ENCODE measurements around the gene FRMPD1. TPM values are rescaled to one million over a fixed set of nuclear protein-coding genes. Genes with fewer than 3 reads are reported as not detected.

The FRMPD1 gene
- total RNA-seq, 1 experiment from 2014 or later: not detected

- DNase-seq (ENCODE audit: low read depth): no peak
- in situ Hi-C loops (cut with HindIII; ENCODE audit: low pct_unique_long_range_greater_than_20kb, low sequenced_read_pairs): no loop called here
Observed at GRCh38 chr9:37668116-37668601, 17.4 kb downstream of the FRMPD1 start.

DNA sequence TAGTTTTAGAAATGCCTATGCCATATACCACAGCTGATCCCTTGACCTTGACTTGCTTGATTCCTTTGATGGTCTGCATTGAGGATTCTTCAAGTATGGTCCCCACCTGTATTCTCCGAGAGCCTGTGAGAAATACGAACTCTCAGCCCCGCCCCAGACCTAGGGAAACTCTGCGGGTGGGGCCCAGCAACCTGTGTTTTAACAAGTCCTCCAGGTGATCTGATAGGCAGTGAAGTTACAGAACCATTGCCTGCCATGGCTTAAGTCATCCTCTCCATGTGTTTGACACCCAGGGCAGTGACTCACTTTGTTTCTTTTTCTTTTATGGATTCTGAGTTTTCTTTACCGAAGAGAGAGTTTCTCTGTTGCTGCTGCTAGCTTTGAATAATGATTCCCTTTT is 18.5 kb downstream of the FRMPD1 start:
- in situ Hi-C loops (cut with HindIII; ENCODE audit: low pct_unique_long_range_greater_than_20kb, low sequenced_read_pairs): no loop called here
- no peak for DNase-seq (ENCODE audit: low read depth)

DNA sequence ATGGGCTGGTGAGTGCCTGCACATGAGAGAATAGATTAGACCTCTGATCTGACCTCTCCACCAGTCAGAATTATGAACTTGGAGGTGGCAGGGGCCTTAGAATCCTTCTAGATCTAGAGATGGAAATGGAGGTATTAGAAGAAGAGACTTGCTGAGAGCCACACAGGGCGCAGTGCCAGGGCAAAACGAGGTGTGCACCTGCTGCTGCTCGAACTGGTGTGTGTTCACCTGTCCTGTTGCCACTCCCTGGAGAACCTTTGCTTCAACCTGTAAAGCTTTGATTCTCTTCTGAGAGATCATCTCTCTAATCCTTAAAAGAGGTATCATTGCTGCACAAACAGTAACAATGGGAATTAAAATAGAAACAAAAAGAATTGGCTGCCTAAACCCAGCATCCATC is 24.9 kb downstream of the FRMPD1 start:
- in situ Hi-C loops (cut with HindIII; ENCODE audit: low pct_unique_long_range_greater_than_20kb, low sequenced_read_pairs): no loop called here

GRCh38 chr9:37676411-37676830 is 25.7 kb downstream of the FRMPD1 start:
- in situ Hi-C loops (cut with HindIII; ENCODE audit: low pct_unique_long_range_greater_than_20kb, low sequenced_read_pairs): no loop called here
- DNase-seq (ENCODE audit: low read depth): no peak

More for the DNA sequence above, 24.9 kb downstream of the FRMPD1 start:
- no peak for DNase-seq (ENCODE audit: low read depth)

DNA sequence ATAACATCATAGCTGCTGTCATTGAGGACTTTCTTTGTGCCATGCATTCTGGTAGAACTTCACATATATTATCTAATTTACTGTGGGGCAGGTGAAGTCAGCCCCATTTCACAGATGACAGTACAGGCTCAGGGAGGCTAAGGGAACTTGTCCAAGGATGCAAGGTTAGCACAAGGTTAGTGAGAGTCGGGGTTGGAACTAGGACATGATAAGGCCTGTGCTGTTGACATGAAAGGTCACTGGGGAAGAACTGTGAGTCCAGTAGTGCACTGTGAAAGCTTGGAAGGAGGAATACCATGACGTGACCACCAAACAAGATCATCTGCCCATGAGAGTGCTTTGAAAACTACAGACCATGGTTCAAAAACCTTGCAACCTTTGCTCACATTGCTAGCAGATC is 26.7 kb downstream of the FRMPD1 start:
- DNase-seq (ENCODE audit: low read depth): no peak
- in situ Hi-C loops (cut with HindIII; ENCODE audit: low pct_unique_long_range_greater_than_20kb, low sequenced_read_pairs): no loop called here

DNA sequence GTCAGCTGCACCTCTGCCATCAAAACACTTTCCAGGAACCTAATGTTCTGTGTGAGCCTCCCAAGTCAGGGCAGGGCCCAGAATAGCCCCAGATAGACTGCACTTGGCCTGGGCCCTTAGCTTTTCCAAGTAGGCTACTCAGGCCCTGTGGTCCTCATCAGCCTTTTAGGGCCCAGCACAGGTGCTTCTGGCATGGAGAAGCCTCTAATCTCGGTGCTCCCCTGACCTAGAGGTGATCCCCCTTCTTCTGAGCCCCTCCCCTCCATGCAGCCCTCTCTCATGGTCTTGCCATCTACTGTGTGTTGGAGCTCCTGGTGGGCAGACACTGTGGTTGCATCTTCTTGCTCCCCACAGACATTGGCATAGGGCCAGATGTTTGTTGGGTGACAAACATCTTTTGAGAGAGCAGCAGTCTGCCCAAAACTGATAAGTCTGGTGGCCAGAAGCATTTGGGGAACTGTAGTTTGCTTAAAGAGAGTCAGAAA is 28.1 kb downstream of the FRMPD1 start:
- no peak for DNase-seq (ENCODE audit: low read depth)
- in situ Hi-C loops (cut with HindIII; ENCODE audit: low pct_unique_long_range_greater_than_20kb, low sequenced_read_pairs): no loop called here

DNA sequence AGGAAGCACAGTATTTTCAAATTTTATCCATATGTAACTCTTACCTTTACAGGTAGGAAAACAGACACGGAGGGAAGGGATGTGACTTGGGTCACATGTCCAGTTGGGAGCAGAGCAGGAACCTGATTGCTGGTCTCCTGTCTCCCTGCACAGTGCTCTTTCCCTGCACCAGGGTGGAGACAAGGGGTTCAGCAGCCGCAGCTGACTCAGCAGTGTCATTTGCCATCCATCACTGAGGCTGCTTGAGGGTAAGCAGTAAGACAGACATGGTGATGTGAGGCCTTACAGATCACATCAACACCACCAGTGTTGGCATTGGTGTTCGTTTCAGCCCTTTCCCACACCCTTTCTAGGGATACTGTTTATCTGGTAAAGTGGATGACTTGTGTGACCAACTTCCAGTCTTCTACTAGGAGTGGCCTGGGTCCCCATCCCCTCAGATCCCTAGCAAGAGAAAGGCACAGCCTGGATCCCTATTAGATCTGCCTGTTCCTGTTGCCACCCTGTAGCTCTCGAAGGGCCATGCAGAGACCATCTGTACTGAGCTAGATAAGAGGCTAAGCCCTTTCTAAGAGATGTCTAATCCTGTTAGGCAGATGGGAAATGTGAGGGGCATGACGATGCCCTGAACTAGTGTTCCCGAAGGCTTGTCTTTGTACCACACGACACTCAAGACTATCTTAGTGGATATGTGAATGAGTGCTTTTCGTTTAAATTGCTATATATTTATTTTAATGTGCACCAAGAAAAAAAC is 29.1 kb downstream of the FRMPD1 start:
- DNase-seq (ENCODE audit: low read depth): no peak
- in situ Hi-C loops (cut with HindIII; ENCODE audit: low pct_unique_long_range_greater_than_20kb, low sequenced_read_pairs): no loop called here

- in situ Hi-C loops (cut with HindIII; ENCODE audit: low pct_unique_long_range_greater_than_20kb, low sequenced_read_pairs): no loop called here
- DNase-seq (ENCODE audit: low read depth): no peak
Observed at GRCh38 chr9:37682951-37683350, 32.2 kb downstream of the FRMPD1 start.

GRCh38 chr9:37683531-37684371 is 33.0 kb downstream of the FRMPD1 start:
- DNase-seq (ENCODE audit: low read depth): no peak
- in situ Hi-C loops (cut with HindIII; ENCODE audit: low pct_unique_long_range_greater_than_20kb, low sequenced_read_pairs): no loop called here

DNA sequence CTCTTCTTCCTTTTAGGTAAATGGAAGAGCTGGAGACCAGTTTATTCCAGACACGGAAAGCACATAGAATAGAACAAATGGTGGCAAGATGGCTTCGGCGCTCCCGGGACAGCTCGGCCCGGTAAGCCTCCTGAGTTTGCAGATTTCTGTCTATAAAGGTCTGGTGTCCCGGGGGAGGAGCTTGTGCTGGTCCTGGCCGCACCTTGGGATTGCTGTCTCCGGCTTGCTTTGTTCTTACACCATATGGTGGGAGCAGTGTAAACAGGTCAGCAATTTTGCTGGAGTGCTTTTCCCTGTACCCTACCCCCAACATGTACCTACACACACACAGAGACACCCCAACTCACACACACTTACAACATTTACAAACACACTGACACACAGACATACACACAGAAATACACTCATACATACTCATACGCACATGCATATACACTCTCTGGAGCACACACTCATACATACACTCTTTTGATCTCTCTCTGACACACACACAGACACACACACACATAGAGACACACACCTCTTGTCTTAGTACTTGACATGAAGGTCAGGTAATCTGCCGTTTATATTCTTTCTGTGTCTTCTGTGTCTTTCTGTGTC is 42.0 kb downstream of the FRMPD1 start:
- no peak for DNase-seq (ENCODE audit: low read depth)
- in situ Hi-C loops (cut with HindIII; ENCODE audit: low pct_unique_long_range_greater_than_20kb, low sequenced_read_pairs): no loop called here

DNA sequence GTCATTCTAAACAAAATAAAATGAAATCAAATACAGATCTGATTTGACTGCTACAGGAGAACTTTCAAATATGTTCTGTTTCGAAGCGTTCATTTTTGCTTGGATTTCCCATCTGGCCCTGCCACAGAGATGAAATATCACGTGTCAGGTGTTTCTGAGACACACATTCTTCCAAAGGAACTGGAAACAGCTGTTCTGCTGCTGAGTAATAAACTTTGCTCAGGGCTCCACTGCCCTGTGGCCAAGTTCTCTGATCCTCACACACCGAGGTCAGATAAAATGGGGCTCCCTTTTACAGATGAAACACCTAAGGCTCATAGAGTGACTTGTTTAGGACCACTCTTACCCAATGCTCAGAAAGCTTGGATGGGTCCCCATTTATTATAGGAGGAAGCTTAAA is 42.5 kb downstream of the FRMPD1 start:
- no peak for DNase-seq (ENCODE audit: low read depth)
- in situ Hi-C loops (cut with HindIII; ENCODE audit: low pct_unique_long_range_greater_than_20kb, low sequenced_read_pairs): no loop called here

- DNase-seq (ENCODE audit: low read depth): no peak
- in situ Hi-C loops (cut with HindIII; ENCODE audit: low pct_unique_long_range_greater_than_20kb, low sequenced_read_pairs): no loop called here
Observed at GRCh38 chr9:37694355-37694754, 43.6 kb downstream of the FRMPD1 start.

GRCh38 chr9:37696528-37696927 is 45.8 kb downstream of the FRMPD1 start:
- no peak for DNase-seq (ENCODE audit: low read depth)
- in situ Hi-C loops (cut with HindIII; ENCODE audit: low pct_unique_long_range_greater_than_20kb, low sequenced_read_pairs): no loop called here

GRCh38 chr9:37700131-37700530 is 49.4 kb downstream of the FRMPD1 start:
- no peak for DNase-seq (ENCODE audit: low read depth)
- in situ Hi-C loops (cut with HindIII; ENCODE audit: low pct_unique_long_range_greater_than_20kb, low sequenced_read_pairs): no loop called here

DNA sequence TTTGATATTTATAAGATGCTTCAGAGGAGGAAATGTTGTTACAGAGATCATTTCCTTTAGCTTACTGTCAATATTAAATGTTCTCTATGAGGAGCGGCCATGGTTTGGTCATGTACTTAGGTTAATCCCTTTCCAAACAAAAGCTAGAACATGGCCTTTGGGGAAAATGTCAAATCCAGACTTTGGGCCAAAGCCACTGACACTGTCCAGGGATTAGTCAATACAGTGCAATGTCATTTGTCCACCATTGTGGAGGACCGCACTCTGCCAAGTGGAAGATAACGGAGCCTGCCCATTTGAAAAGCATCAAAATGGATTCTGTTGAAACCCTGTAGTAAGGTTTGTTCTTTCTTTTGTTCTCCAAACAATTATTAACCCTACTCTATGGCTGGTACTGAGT is 50.1 kb downstream of the FRMPD1 start:
- in situ Hi-C loops (cut with HindIII; ENCODE audit: low pct_unique_long_range_greater_than_20kb, low sequenced_read_pairs): no loop called here

GRCh38 chr9:37705787-37706186 is 55.0 kb downstream of the FRMPD1 start:
- no peak for DNase-seq (ENCODE audit: low read depth)
- in situ Hi-C loops (cut with HindIII; ENCODE audit: low pct_unique_long_range_greater_than_20kb, low sequenced_read_pairs): no loop called here

More for the DNA sequence above, 50.1 kb downstream of the FRMPD1 start:
- DNase-seq (ENCODE audit: low read depth): no peak

DNA sequence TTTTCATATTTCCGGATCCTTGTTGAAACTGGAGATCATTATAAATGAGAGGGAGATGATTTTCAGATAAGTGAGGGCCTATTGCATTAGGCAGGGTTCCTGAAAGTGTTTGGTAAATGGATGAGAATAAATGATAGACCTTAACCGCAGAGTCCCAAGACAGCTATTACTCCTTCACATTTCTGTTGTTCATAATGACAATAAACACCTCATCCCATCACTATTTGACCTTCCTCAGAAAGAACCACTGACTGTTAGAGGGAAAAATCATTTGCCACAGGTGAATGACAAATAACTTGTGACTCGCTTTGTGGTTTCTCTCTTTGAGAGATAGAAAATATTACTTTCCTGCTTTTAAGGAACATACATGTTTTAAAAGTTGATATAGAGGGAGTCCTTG is 55.5 kb downstream of the FRMPD1 start:
- in situ Hi-C loops (cut with HindIII; ENCODE audit: low pct_unique_long_range_greater_than_20kb, low sequenced_read_pairs): no loop called here
- peak; percentile 2 for DNase-seq (ENCODE audit: low read depth)

GRCh38 chr9:37707748-37708147 is 57.0 kb downstream of the FRMPD1 start:
- in situ Hi-C loops (cut with HindIII; ENCODE audit: low pct_unique_long_range_greater_than_20kb, low sequenced_read_pairs): no loop called here
- DNase-seq (ENCODE audit: low read depth): no peak

DNA sequence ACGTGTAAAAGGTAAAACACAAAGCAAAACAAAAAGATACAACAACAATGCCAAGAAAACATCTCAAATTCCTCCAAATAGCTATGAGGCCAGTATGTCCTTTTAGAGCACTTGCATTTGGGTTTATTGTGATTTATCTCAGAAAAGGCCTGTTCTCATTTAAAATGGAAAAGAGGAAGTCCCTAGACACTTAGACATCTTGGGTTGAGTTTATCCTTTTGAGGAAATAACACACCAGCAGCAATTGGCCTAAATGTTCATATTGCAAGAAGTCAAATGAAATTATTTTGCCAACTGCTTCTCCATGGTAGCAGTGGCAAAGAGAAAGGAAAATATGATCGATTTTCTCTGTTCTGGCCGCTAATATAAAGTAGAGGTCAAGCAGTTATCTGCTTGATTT is 59.3 kb downstream of the FRMPD1 start:
- in situ Hi-C loops (cut with HindIII; ENCODE audit: low pct_unique_long_range_greater_than_20kb, low sequenced_read_pairs): no loop called here

More for the DNA sequence above, 59.3 kb downstream of the FRMPD1 start:
- no peak for DNase-seq (ENCODE audit: low read depth)
